Stomach smooth muscle (tissue), 2 donors: ENCODE results near the gene TIMM44.
"Not testable (repeated sequence)": the region's sequence is repeated elsewhere in the genome, so short reads cannot be mapped to it uniquely, and the experiment has no call there.

Experiments
- H3K27ac ChIP-seq: one replicate; pipeline ENCODE4 v1.7.0; 2013; ENCODE audit warnings: mild to moderate bottlenecking, low read length, inconsistent platforms
- H3K27me3 ChIP-seq, 2 donors: one replicate each; pipeline ENCODE4 v1.7.0; 2013; ENCODE audit warnings: low read length in 2 of 2; ENCODE audit not compliant: insufficient read depth in 2 of 2, control insufficient read depth in 1 of 2
- H3K36me3 ChIP-seq, 2 donors: one replicate each; pipeline ENCODE4 v1.7.0; 2013; ENCODE audit warnings: low read length in 2 of 2; ENCODE audit not compliant: control insufficient read depth in 2 of 2, insufficient read depth in 2 of 2
- H3K4me1 ChIP-seq: one replicate; pipeline ENCODE4 v1.7.0; 2013; ENCODE audit warnings: low read length; ENCODE audit not compliant: control insufficient read depth, insufficient read depth
- H3K4me3 ChIP-seq, 2 donors: one replicate each; pipeline ENCODE4 v1.7.0; 2013; ENCODE audit warnings: low read length in 2 of 2
- H3K9ac ChIP-seq, 2 donors: one replicate each; pipeline ENCODE4 v1.7.0; 2013; ENCODE audit warnings: low read length in 2 of 2, mild to moderate bottlenecking in 1 of 2
- H3K9me3 ChIP-seq, 2 donors: one replicate each; pipeline ENCODE4 v1.7.0; 2013; ENCODE audit warnings: low read length in 2 of 2; ENCODE audit not compliant: control insufficient read depth in 2 of 2
- donor health status: healthy.
- donor health status: Pancreatic carcinoma.

Gene TIMM44

GRCh38 chr19:7919610-7920518, 23.6 kb downstream of the TIMM44 start, which contains the start of gene SNAPC2:
SNAPC2 (plus strand) TSS chr19:7920338; CDS start chr19:7920367, 29 bp downstream.
- peak within 1 kb of the TSS; percentile 85 to 88 for H3K4me3 ChIP-seq
- peak within 1 kb of the TSS; percentile 72 to 82 for H3K9ac ChIP-seq

GRCh38 chr19:7918615-7919421, 24.6 kb downstream of the TIMM44 start:
- peaks cover 62% of the 10 kb centered on the region for H3K4me1 ChIP-seq
- H3K27ac ChIP-seq = no peak overlapping the region
- H3K36me3 ChIP-seq = peaks cover 3 to 6% of the 10 kb centered on the region in 2 donors
- H3K27me3 ChIP-seq = peaks cover 23 to 38% of the 10 kb centered on the region in 2 donors
- no peak overlapping the region for H3K9ac ChIP-seq
- H3K4me3 ChIP-seq = no peak overlapping the region
- H3K9me3 ChIP-seq = no peaks in the 10 kb centered on the region

More at GRCh38 chr19:7919610-7920518, 23.6 kb downstream of the TIMM44 start, which contains the start of gene SNAPC2:
- Histone ChIP-seq H3K36me3 (peaks cover 3 to 6% of the 10 kb centered on the region in 2 donors), H3K9me3 (no peaks in the 10 kb centered on the region), H3K4me1 (peaks cover 70% of the 10 kb centered on the region), H3K27me3 (peaks cover 23 to 38% of the 10 kb centered on the region in 2 donors), H3K27ac (peak within 1 kb of the TSS; percentile 84)

DNA sequence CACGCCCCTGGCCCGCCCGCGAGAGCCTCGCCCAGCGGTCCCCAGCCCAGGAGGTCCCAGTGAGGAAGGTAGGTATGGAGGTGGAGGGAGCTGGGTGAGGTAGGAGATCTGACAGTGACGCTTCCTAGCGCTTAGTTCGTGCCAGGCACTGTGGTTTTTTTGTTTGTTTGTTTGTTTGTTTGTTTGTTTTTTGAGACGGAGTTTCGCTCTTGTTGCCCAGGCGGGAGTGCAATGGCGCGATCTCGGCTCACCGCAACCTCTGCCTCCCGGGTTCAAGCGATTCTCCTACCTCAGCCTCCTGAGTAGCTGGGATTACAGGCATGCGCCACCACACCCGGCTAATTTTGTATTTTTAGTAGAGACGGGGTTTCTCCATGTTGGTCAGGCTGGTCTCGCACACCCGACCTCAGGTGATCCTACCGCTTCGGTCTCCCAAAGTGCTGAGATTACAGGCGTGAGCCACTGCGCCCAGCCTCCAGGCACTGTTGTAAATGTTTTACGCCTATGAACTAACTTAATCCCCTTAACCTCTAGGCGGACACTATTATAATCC, 25.3 kb downstream of the TIMM44 start:
- peaks cover 56% of the 10 kb centered on the region for H3K4me1 ChIP-seq
- H3K9ac ChIP-seq, H3K36me3 ChIP-seq, H3K27ac ChIP-seq, H3K9me3 ChIP-seq: not testable (repeated sequence)
- H3K4me3 ChIP-seq = peak overlapping the region in 1 of 2 donors; percentile 55
- peaks cover 23 to 38% of the 10 kb centered on the region in 2 donors for H3K27me3 ChIP-seq

GRCh38 chr19:7917267-7918061, 26.0 kb downstream of the TIMM44 start:
- peak overlapping the region in 1 of 2 donors; percentile 55 for H3K4me3 ChIP-seq
- peaks cover 0 to 10% of the 10 kb centered on the region in 2 donors for H3K36me3 ChIP-seq
- H3K27me3 ChIP-seq = peaks cover 23 to 38% of the 10 kb centered on the region in 2 donors
- peak overlapping the region; percentile 31 for H3K27ac ChIP-seq
- no peaks in the 10 kb centered on the region for H3K9me3 ChIP-seq
- peak overlapping the region; percentile 15 to 29 for H3K9ac ChIP-seq
- peaks cover 50% of the 10 kb centered on the region for H3K4me1 ChIP-seq

GRCh38 chr19:7916955-7917266, 26.6 kb downstream of the TIMM44 start:
- Histone ChIP-seq H3K27ac (peak overlapping the region; percentile 31), H3K9me3 (no peaks in the 10 kb centered on the region), H3K4me3 (peak overlapping the region in 1 of 2 donors; percentile 55), H3K9ac (peak overlapping the region; percentile 15 to 29), H3K36me3 (peaks cover 4 to 11% of the 10 kb centered on the region in 2 donors), H3K27me3 (peaks cover 23 to 38% of the 10 kb centered on the region in 2 donors), H3K4me1 (peaks cover 45% of the 10 kb centered on the region)

- H3K27ac ChIP-seq = peak overlapping the region; percentile 31
- H3K9ac ChIP-seq = no peak overlapping the region
- H3K4me1 ChIP-seq = peaks cover 39% of the 10 kb centered on the region
- H3K4me3 ChIP-seq = peak overlapping the region in 1 of 2 donors; percentile 55
- peaks cover 23 to 38% of the 10 kb centered on the region in 2 donors for H3K27me3 ChIP-seq
- no peaks in the 10 kb centered on the region for H3K9me3 ChIP-seq
- peaks cover 10 to 15% of the 10 kb centered on the region in 2 donors for H3K36me3 ChIP-seq
Observed at GRCh38 chr19:7916103-7916954, 27.1 kb downstream of the TIMM44 start.

GRCh38 chr19:7915250-7916102, 28.0 kb downstream of the TIMM44 start:
- Histone ChIP-seq H3K4me3 (peak overlapping the region in 1 of 2 donors; percentile 29), H3K27me3 (peaks cover 23 to 38% of the 10 kb centered on the region in 2 donors)

DNA sequence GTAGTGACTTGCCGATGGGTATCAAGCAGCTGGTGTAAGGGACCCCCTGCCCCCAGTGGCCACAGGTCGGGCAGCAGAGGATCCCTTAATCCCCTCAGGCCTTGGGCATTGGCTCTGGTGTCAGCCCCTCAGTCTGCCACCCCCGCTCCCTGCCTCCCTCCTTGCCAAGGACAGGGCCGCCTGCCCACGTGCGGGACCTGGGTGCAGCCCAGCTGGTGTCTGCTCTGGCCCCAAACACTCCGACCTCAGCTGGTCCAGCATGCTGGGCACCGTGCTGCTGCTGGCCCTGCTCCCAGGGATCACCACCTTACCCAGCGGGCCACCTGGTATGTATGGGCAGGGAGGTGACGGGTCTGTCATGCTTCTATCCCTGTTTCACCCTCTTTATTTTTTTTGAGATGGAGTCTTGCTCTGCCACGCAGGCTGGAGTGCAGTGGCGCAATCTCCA, 28.8 kb downstream of the TIMM44 start, which contains the start of gene TGFBR3L:
TSS of gene TGFBR3L (plus strand) at position 233 of the 448 bp plus-strand sequence.
- peaks cover 20 to 38% of the 10 kb centered on the region in 2 donors for H3K27me3 ChIP-seq
- peaks cover 23 to 26% of the 10 kb centered on the region in 2 donors for H3K36me3 ChIP-seq
- H3K4me3 ChIP-seq = peak within 1 kb of the TSS in 1 of 2 donors; percentile 29
- H3K9ac ChIP-seq = no peak within 1 kb of the TSS
- no peak within 1 kb of the TSS for H3K27ac ChIP-seq
- H3K9me3 ChIP-seq = no peaks in the 10 kb centered on the region
- peaks cover 28% of the 10 kb centered on the region for H3K4me1 ChIP-seq

More at GRCh38 chr19:7915250-7916102, 28.0 kb downstream of the TIMM44 start:
- no peak overlapping the region for H3K27ac ChIP-seq
- peaks cover 35% of the 10 kb centered on the region for H3K4me1 ChIP-seq
- peaks cover 18 to 21% of the 10 kb centered on the region in 2 donors for H3K36me3 ChIP-seq
- H3K9me3 ChIP-seq = no peaks in the 10 kb centered on the region
- no peak overlapping the region for H3K9ac ChIP-seq
